Activated CD8-positive, alpha-beta T cell treated with anti-CD3 and anti-CD28 coated beads, Interleukin-2, amount 10 ng/mL, durations not matched to agents 7 days and 5 days (primary cell): ENCODE results near the gene TEX101. TPM values are rescaled to one million over a fixed set of nuclear protein-coding genes. Genes with fewer than 3 reads are reported as not detected.
A peak's percentile ranks its signal among the peaks of the same experiment; 100 is the strongest.
"Not testable (repeated sequence)": the region's sequence is repeated elsewhere in the genome, so short reads cannot be mapped to it uniquely, and the experiment has no call there.

Experiments
- ATAC-seq: fragments of 150-1000 bp; cut with Tn5 transposase; one replicate; pipeline ENCODE4 v1.10.0; 2021; ENCODE audit warnings: moderate library complexity
- CTCF ChIA-PET: fragments of 350-600 bp; sonication (Branson Sonifier 250); formaldehyde crosslinking; loops from one replicate; lab custom pipeline; 2021; ENCODE audit warnings: antibody characterized with exemption; lab: Charles Lee
- POLR2A ChIA-PET: fragments of 350-600 bp; sonication (Branson Sonifier 250); formaldehyde crosslinking; loops from one replicate; lab custom pipeline; 2021; ENCODE audit warnings: antibody characterized with exemption; lab: Charles Lee
- DNase-seq: peaks from one replicate; pipeline ENCODE4 v3.0.0-alpha.2; 2020
- H3K27ac Mint-ChIP-seq: one replicate; pipeline ENCODE4 v1.8.0; 2021; ENCODE audit warnings: mild to moderate bottlenecking, mixed read lengths
- H3K27me3 Mint-ChIP-seq: one replicate; pipeline ENCODE4 v1.8.0; 2021; ENCODE audit warnings: low read depth, mixed read lengths
- H3K36me3 Mint-ChIP-seq: one replicate; pipeline ENCODE4 v1.8.0; 2021; ENCODE audit warnings: low read depth, mixed read lengths
- H3K4me1 Mint-ChIP-seq: one replicate; pipeline ENCODE4 v1.8.0; 2021; ENCODE audit warnings: low read depth, mixed read lengths
- H3K4me3 Mint-ChIP-seq: one replicate; pipeline ENCODE4 v1.8.0; 2021; ENCODE audit warnings: mild to moderate bottlenecking, mixed read lengths
- H3K9me3 Mint-ChIP-seq: one replicate; pipeline ENCODE4 v1.8.0; 2022; ENCODE audit warnings: mixed read lengths; ENCODE audit not compliant: insufficient read depth
- total RNA-seq, 2 experiments: library from RNA; stranded (reverse); gene quantifications; one replicate each; pipeline ENCODE4 v1.2.3, GENCODE V29; 2021

TEX101 gene
- total RNA-seq, 2 experiments from 2014 or later, result not detected

DNA sequence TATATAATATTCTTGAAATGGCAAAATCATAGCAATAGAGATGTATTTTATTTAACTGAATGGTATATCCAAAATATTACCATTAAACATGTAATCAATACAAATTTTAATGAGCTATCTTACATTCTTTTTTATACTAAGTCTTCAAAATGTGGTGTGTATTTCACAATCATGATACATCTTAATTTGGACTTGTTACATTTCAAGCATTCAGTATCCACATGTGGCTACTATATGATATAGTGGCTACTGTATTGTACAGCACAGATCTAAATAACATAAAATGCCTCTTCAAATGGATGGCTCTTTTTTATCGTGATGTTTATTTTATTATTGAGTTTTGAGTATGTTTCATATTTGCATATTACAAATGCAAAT, 8.0 kb downstream of the TEX101 start:
- ATAC-seq (no peak), DNase-seq (no peak)
- H3K9me3 Mint-ChIP-seq, result no peaks in the 10 kb centered on the region
- no peaks in the 10 kb centered on the region for H3K4me1 Mint-ChIP-seq
- no peak overlapping the region for H3K4me3 Mint-ChIP-seq
- peaks cover 2% of the 10 kb centered on the region for H3K27me3 Mint-ChIP-seq
- no peaks in the 10 kb centered on the region for H3K36me3 Mint-ChIP-seq
- POLR2A ChIA-PET, result no interaction called here
- no peak overlapping the region for H3K27ac Mint-ChIP-seq
- CTCF ChIA-PET, result interaction anchor here (0.6 kb wide), 1 partner anchor 9 kb away, joined by 5 read pairs; no protein-coding TSS in a partner anchor

DNA sequence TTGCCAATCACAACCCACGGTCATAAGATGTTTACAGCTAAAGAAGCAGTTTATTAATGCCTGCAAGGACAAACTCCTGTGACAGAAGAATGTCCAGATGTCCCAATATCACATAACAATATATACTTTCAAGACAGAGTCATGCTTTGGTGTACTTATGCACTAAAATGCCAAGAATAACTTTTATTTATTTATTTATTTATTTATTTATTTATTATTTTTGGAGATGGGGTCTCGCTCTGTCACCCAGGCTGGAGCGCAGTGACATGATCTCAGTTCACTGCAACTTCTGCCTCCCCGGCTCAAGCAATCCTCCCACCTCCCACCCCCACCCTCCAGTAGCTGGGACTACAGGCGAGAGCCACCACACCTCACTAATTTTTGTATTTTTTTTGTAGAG, 9.1 kb downstream of the TEX101 start:
- H3K4me3 Mint-ChIP-seq, result no peak overlapping the region
- POLR2A ChIA-PET, result no interaction called here
- DNase-seq (no peak), ATAC-seq (no peak)
- H3K27me3 Mint-ChIP-seq, result peaks cover 2% of the 10 kb centered on the region
- CTCF ChIA-PET, result no interaction called here
- no peaks in the 10 kb centered on the region for H3K36me3 Mint-ChIP-seq
- no peaks in the 10 kb centered on the region for H3K4me1 Mint-ChIP-seq
- no peaks in the 10 kb centered on the region for H3K9me3 Mint-ChIP-seq
- H3K27ac Mint-ChIP-seq, result no peak overlapping the region

DNA sequence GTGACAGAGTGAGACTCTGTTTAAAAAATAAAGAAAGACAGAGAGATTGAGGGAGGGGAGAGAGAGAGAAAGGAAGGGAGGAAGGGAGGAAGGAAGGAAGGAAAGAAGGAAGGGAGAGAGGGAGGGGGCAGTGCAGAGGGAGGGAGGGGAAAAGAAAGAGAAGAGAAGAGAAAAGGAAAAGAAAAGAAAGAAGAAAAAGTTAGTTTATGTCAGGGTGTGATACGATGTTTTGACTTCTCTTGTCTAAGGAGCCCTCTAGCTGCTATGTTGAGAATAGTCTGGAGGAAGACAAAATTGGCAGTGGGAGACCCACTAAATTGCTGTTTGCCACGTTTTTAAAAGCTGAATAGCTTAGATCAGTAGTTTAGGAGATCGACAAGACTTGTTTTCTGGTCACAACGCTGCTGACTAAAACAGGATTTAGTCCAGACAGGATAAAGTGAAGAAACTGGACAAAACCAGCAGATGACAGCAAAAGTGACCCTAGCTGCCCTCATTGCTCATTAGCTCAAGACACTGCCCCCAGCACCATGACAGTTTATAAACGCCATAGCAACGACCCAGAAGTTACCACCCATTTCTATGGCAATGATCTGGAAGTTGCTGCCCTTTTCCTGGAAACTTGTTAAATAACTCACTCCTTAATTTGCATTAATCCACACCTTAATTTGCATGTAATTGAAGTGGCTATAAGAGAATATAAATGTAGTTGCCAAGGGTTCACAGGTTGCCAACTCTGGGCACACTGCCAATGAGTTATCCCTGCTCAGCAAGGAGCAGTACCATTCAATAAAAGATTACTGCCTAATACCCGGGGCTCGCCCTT, 11.1 kb downstream of the TEX101 start:
- H3K4me3 Mint-ChIP-seq, result no peak overlapping the region
- H3K36me3 Mint-ChIP-seq, result no peaks in the 10 kb centered on the region
- DNase-seq (no peak), ATAC-seq (no peak)
- no peaks in the 10 kb centered on the region for H3K9me3 Mint-ChIP-seq
- H3K27ac Mint-ChIP-seq, result no peak overlapping the region
- ChIA-PET POLR2A (no interaction called here), CTCF (interaction anchor here (1.1 to 2.9 kb wide), 9 partner anchors 9 to 95 kb away, joined by 3 to 16 read pairs (median 9); partner anchors contain the start of gene PHLDB3)
- H3K4me1 Mint-ChIP-seq, result peaks cover 4% of the 10 kb centered on the region
- H3K27me3 Mint-ChIP-seq, result peaks cover 2% of the 10 kb centered on the region

DNA sequence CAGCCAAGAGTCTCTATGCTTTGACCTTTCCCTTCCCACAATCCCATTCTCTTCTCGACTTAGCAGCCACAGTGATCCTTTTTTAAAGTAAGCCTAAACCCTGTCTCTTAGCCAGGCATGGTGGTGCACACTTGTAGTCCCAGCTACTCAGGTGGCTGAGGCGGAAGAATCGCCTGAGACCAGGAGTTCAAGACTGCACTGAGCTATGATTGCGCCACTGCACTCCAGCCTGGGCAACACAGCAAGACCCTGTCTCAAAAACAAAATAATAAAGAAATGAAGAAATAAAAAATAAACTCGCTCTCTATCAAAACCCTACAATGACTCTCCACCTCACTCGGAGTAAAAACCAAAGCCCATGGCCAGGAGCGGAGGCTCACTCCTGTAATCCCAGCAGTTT, 14.7 kb downstream of the TEX101 start:
- ChIA-PET POLR2A (interaction anchor here (0.6 kb wide), 1 partner anchor 45 kb away, joined by 5 read pairs; no protein-coding TSS in a partner anchor), CTCF (interaction anchor here (0.9 to 1.8 kb wide), 4 partner anchors 9 to 90 kb away, joined by 3 to 4 read pairs (median 4); partner anchors contain the start of gene PHLDB3)
- H3K4me1 Mint-ChIP-seq, result peaks cover 14% of the 10 kb centered on the region
- no peaks in the 10 kb centered on the region for H3K36me3 Mint-ChIP-seq
- ATAC-seq (no peak), DNase-seq (no peak)
- H3K27ac Mint-ChIP-seq, result no peak overlapping the region
- no peaks in the 10 kb centered on the region for H3K27me3 Mint-ChIP-seq
- no peak overlapping the region for H3K4me3 Mint-ChIP-seq
- no peaks in the 10 kb centered on the region for H3K9me3 Mint-ChIP-seq

DNA sequence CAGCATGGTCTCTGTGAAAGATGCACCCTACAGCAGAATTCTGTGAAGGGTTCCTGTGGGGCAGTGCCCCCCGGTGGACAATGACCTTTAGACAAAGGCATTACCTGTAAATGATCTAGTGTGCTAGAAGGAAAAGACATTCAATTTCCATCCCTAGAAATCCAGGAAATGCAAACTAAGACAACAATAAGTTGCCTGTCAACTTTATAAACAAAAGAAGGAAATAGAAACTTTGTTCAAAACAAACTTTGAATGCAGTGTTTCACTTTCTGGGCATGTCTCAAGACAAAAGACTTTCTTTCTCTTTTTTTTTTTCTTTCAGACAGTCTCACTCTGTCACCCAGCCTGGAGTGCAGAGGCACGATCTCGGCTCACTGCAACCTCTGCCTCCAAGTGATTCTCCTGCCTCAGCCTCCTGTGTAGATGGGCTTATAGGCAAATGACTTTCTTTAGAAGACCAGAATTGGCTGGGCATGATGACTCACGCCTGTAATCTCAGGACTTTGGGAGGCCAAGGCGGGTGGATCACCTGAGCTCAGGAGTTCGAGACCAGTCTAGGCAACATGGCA, 15.5 kb downstream of the TEX101 start:
- CTCF ChIA-PET, result interaction anchor here (1.2 to 3.1 kb wide), 3 partner anchors 9 to 89 kb away, joined by 3 to 70 read pairs (median 45); no protein-coding TSS in a partner anchor
- H3K27ac Mint-ChIP-seq, result no peak overlapping the region
- no peaks in the 10 kb centered on the region for H3K36me3 Mint-ChIP-seq
- H3K9me3 Mint-ChIP-seq, result no peaks in the 10 kb centered on the region
- H3K4me3 Mint-ChIP-seq, result no peak overlapping the region
- H3K4me1 Mint-ChIP-seq, result peaks cover 14% of the 10 kb centered on the region
- peak; percentile 31 for DNase-seq
- POLR2A ChIA-PET, result no interaction called here
- H3K27me3 Mint-ChIP-seq, result no peaks in the 10 kb centered on the region
- no peak for ATAC-seq

DNA sequence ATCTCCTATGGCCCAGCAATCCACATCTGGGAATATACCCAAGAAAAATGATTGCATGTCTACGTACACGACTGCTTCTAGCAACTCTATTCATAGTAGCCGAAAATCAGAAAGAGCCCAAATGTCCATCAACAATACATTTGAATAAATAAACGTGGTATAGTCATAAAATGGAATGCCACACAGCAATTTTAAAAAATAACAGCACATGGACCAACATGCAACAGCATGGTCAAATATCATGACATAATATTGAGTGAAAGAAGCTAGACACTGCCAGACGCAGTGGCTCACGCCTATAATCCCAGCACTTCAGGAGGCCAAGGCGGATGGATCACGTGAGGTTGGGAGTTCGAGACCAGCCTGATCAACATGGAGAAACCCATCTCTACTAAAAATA, 16.3 kb downstream of the TEX101 start:
- Mint-ChIP-seq H3K4me1 (peaks cover 14% of the 10 kb centered on the region), H3K4me3 (no peak overlapping the region), H3K9me3 (no peaks in the 10 kb centered on the region), H3K36me3 (no peaks in the 10 kb centered on the region), H3K27ac (no peak overlapping the region), H3K27me3 (no peaks in the 10 kb centered on the region)
- DNase-seq (no peak), ATAC-seq (no peak)
- CTCF ChIA-PET, result interaction anchor here (1.2 to 3.1 kb wide), 3 partner anchors 8 to 88 kb away, joined by 3 to 70 read pairs (median 45); no protein-coding TSS in a partner anchor
- POLR2A ChIA-PET, result no interaction called here

DNA sequence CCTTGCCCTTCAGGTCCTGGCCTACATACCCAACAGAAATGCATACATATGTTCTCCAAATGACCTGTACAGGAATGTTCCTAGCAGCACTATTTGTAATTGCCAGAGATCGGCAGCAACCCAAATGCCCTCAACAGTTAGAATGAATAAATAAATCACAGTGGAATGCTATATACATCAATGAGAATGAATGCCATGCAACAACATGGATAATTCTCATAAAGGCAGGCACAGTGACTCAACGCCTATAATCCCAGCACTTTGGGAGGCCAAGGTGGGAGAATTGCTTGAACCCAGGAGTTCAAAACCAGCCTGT, 18.6 kb downstream of the TEX101 start:
- ATAC-seq (no peak), DNase-seq (no peak)
- Mint-ChIP-seq H3K4me1 (peaks cover 25% of the 10 kb centered on the region), H3K27me3 (no peaks in the 10 kb centered on the region), H3K27ac (no peak overlapping the region), H3K9me3 (no peaks in the 10 kb centered on the region), H3K4me3 (no peak overlapping the region), H3K36me3 (no peaks in the 10 kb centered on the region)
- POLR2A ChIA-PET, result interaction anchor here (1.6 kb wide), 1 partner anchor 86 kb away, joined by 7 read pairs; no protein-coding TSS in a partner anchor
- CTCF ChIA-PET, result interaction anchor here (0.6 to 3.1 kb wide), 8 partner anchors 12 to 235 kb away, joined by 3 to 70 read pairs (median 6); partner anchors contain the start of gene PHLDB3

DNA sequence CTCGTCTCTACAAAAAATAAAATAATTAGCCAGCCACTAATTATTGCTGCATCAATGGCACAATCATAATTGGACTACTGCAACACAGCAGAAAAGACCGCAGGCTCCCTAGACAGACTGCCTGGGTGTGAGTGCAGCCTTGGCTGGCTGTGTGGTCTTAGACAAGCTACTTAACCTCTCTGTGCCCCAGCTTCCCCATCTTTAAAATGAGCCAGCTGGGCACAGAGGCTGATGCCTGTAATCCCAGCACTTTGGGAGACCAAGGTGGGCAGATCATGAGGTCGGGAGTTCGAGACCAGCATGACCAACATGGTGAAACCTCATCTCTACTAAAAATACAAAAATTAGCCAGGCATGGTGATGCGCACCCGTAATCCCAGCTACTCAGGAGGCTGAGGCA, 19.0 kb downstream of the TEX101 start:
- Mint-ChIP-seq H3K4me3 (no peak overlapping the region), H3K4me1 (peaks cover 28% of the 10 kb centered on the region), H3K27ac (no peak overlapping the region), H3K36me3 (no peaks in the 10 kb centered on the region), H3K9me3 (no peaks in the 10 kb centered on the region), H3K27me3 (no peaks in the 10 kb centered on the region)
- ChIA-PET POLR2A (no interaction called here), CTCF (interaction anchor here (1.8 to 6.6 kb wide), 4 partner anchors 8 to 86 kb away, joined by 8 to 52 read pairs (median 23); partner anchors contain the start of gene PHLDB3)
- ATAC-seq, result no peak
- DNase-seq, result no peak

DNA sequence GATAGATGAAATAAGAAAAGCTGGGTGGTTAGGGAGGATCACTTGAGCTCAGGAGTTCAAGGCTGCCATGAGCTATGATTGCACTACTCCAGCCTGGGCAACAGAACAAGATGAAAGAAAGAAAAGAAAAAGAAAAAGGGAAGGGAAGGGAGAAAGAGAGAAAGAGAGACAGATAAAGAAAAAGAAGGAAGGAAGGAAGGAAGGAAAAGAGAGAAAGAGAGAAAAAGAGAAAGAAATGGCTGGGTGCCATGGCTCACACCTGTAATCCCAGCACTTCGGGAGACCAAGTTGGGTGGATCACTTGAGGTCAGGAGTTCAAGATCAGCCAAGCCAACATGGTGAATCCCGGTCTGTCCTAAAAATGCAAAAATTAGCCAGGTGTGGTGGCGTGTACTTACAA, 21.1 kb downstream of the TEX101 start:
- ATAC-seq (no peak), DNase-seq (no peak)
- no peaks in the 10 kb centered on the region for H3K27me3 Mint-ChIP-seq
- peaks cover 2% of the 10 kb centered on the region for H3K36me3 Mint-ChIP-seq
- H3K4me1 Mint-ChIP-seq, result peaks cover 39% of the 10 kb centered on the region
- POLR2A ChIA-PET, result no interaction called here
- no peaks in the 10 kb centered on the region for H3K9me3 Mint-ChIP-seq
- no peak overlapping the region for H3K4me3 Mint-ChIP-seq
- no peak overlapping the region for H3K27ac Mint-ChIP-seq
- CTCF ChIA-PET, result interaction anchor here (0.6 to 6.6 kb wide), 6 partner anchors 11 to 159 kb away, joined by 3 to 52 read pairs (median 6); no protein-coding TSS in a partner anchor

DNA sequence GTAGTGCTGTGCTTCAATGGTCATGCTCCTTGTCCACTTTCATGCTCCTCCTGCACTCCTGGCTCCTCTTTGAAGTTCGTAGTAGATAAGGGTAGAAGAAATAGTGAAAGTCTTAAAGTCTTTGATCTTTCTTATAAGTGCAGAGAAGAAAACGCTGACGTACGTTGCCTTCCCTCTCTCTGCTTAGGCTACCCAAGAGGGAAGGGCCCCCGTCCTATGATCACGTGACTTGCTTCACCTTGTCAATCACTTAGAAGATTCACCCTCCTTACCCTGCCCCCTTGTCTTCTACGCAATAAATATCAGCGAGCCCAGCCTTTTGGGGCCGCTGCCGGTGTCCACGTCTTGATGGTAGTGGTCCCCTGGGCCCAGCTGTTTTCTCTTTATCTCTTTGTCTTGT, 22.6 kb downstream of the TEX101 start:
- H3K36me3 Mint-ChIP-seq, ATAC-seq, H3K4me3 Mint-ChIP-seq, POLR2A ChIA-PET, H3K27me3 Mint-ChIP-seq, H3K27ac Mint-ChIP-seq, DNase-seq, H3K9me3 Mint-ChIP-seq: not testable (repeated sequence)
- CTCF ChIA-PET, result interaction anchor here (1.5 to 6.6 kb wide), 3 partner anchors 10 to 88 kb away, joined by 3 to 52 read pairs (median 37); no protein-coding TSS in a partner anchor
- H3K4me1 Mint-ChIP-seq, result peaks cover 41% of the 10 kb centered on the region

DNA sequence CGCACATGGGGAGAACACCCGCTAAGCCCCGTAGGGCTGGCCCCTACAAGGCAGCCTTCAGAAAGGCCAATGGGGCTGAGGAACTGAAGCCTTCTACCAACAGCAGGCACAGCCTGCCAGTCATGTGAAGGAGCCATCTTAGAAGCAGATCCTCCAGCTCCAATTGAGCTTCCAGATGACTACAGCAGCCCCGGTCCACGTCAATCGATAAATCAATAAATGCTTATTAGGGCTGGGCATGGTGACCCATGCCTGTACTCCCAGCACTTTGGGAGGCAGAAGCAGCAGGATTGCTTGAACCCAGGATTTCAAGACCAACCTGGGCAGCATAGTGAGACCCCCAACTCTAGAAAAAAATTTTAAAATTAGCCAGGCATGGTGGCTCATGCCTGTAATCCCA, 23.0 kb downstream of the TEX101 start:
- no peak for ATAC-seq
- Mint-ChIP-seq H3K4me1 (peaks cover 39% of the 10 kb centered on the region), H3K9me3 (no peaks in the 10 kb centered on the region), H3K27ac (no peak overlapping the region), H3K4me3 (no peak overlapping the region), H3K36me3 (peaks cover 2% of the 10 kb centered on the region), H3K27me3 (no peaks in the 10 kb centered on the region)
- DNase-seq, result no peak
- CTCF ChIA-PET, result interaction anchor here (4.4 to 6.6 kb wide), 2 partner anchors 10 to 82 kb away, joined by 37 to 52 read pairs; no protein-coding TSS in a partner anchor
- POLR2A ChIA-PET, result no interaction called here
